Activated B cell treated with CpG ODN at 0.5 μM for 24 hours (primary cell): ENCODE data around the gene ATP6V0E1. TPM values are rescaled to one million over a fixed set of nuclear protein-coding genes. Genes with fewer than 3 reads are reported as not detected.
"Not testable (repeated sequence)": the region's sequence is repeated elsewhere in the genome, so short reads cannot be mapped to it uniquely, and the experiment has no call there.

Source experiments
- ATAC-seq: fragments of 200-7000 bp; cut with Tn5 transposase; one replicate; pipeline ENCODE4 v1.10.0; 2021; ENCODE audit warnings: low read depth, mild to moderate bottlenecking, moderate library complexity
- CTCF ChIA-PET: fragments of 350-600 bp; sonication (Branson Sonifier 250); formaldehyde crosslinking; loops from one replicate; lab custom pipeline; 2021; ENCODE audit warnings: antibody characterized with exemption; lab: Charles Lee
- POLR2A ChIA-PET: fragments of 350-600 bp; sonication (Branson Sonifier 250); formaldehyde crosslinking; loops from one replicate; lab custom pipeline; 2021; ENCODE audit warnings: antibody characterized with exemption; lab: Charles Lee
- DNase-seq: peaks from one replicate; pipeline ENCODE4 v3.0.0; 2022
- H3K27ac Mint-ChIP-seq: one replicate; pipeline ENCODE4 v1.8.0; 2020; ENCODE audit warnings: mixed read lengths
- H3K27me3 Mint-ChIP-seq: one replicate; pipeline ENCODE4 v1.8.0; 2021; ENCODE audit warnings: mixed read lengths
- H3K36me3 Mint-ChIP-seq: one replicate; pipeline ENCODE4 v1.8.0; 2021; ENCODE audit warnings: low read depth, mixed read lengths
- H3K4me1 Mint-ChIP-seq: one replicate; pipeline ENCODE4 v1.8.0; 2021; ENCODE audit warnings: mixed read lengths
- H3K4me3 Mint-ChIP-seq: one replicate; pipeline ENCODE4 v1.8.0; 2020; ENCODE audit warnings: mild to moderate bottlenecking, mixed read lengths
- H3K9me3 Mint-ChIP-seq: one replicate; pipeline ENCODE4 v1.8.0; 2020; ENCODE audit warnings: mixed read lengths
- CTCF ChIP-seq: fragments of 200-600 bp; IDR thresholded peaks from one replicate; pipeline ENCODE4 v1.8.0; 2022; ENCODE audit warnings: antibody characterized with exemption, mild to moderate bottlenecking
- intact Hi-C: fragments of 100-400 bp; cut with micrococcal nuclease; formaldehyde crosslinking; loops from one replicate; pipeline ENCODE4 v1.15.1; 2024
- total RNA-seq: library from RNA; stranded (reverse); gene quantifications from 2 replicates; pipeline ENCODE4 v1.2.3, GENCODE V29; 2022

The ATP6V0E1 gene
- total RNA-seq, 1 donor from 2014 or later, result 191 TPM

- H3K4me3 Mint-ChIP-seq, result no peak overlapping the region
These were observed 45.3 kb downstream of the ATP6V0E1 start for GRCh38 chr5:173028811-173029327.

GRCh38 chr5:173029499-173029921, 45.9 kb downstream of the ATP6V0E1 start:
- H3K36me3 Mint-ChIP-seq, result peaks cover 22% of the 10 kb centered on the region
- no peak overlapping the region for H3K27ac Mint-ChIP-seq
- ChIA-PET POLR2A (no interaction called here), CTCF (no interaction called here)
- no peaks in the 10 kb centered on the region for H3K9me3 Mint-ChIP-seq
- peaks cover 17% of the 10 kb centered on the region for H3K4me1 Mint-ChIP-seq
- no peak for TF ChIP-seq CTCF
- peak; percentile 54 for ATAC-seq
- DNase-seq, result no peak
- no peak overlapping the region for H3K4me3 Mint-ChIP-seq
- intact Hi-C loops, result no loop called here
- no peaks in the 10 kb centered on the region for H3K27me3 Mint-ChIP-seq

More at GRCh38 chr5:173028811-173029327, 45.3 kb downstream of the ATP6V0E1 start:
- ChIA-PET CTCF (no interaction called here), POLR2A (no interaction called here)
- ATAC-seq (no peak), DNase-seq (no peak)
- no peaks in the 10 kb centered on the region for H3K27me3 Mint-ChIP-seq
- no peaks in the 10 kb centered on the region for H3K9me3 Mint-ChIP-seq
- TF ChIP-seq CTCF, result no peak
- intact Hi-C loops, result no loop called here
- H3K4me1 Mint-ChIP-seq, result peaks cover 11% of the 10 kb centered on the region
- H3K27ac Mint-ChIP-seq, result no peak overlapping the region
- H3K36me3 Mint-ChIP-seq, result peaks cover 19% of the 10 kb centered on the region

- CTCF ChIA-PET, H3K27ac Mint-ChIP-seq, intact Hi-C loops, H3K9me3 Mint-ChIP-seq, H3K27me3 Mint-ChIP-seq, ATAC-seq, H3K4me3 Mint-ChIP-seq, DNase-seq: not testable (repeated sequence)
- POLR2A ChIA-PET, result interaction anchor here (0.6 to 0.7 kb wide), 2 partner anchors 11 to 120 kb away, joined by 4 to 5 read pairs; no protein-coding TSS in a partner anchor
- Mint-ChIP-seq H3K36me3 (peaks cover 24% of the 10 kb centered on the region), H3K4me1 (peaks cover 38% of the 10 kb centered on the region)
These were observed 48.5 kb downstream of the ATP6V0E1 start for GRCh38 chr5:173032096-173032495.

GRCh38 chr5:173032730-173033129, 49.2 kb downstream of the ATP6V0E1 start:
- peak overlapping the region; percentile 18 for H3K27ac Mint-ChIP-seq
- POLR2A ChIA-PET, result interaction anchor here (1.6 kb wide), 1 partner anchor 24 kb away, joined by 7 read pairs; no protein-coding TSS in a partner anchor
- H3K27me3 Mint-ChIP-seq, result no peaks in the 10 kb centered on the region
- H3K9me3 Mint-ChIP-seq, result no peaks in the 10 kb centered on the region
- no peak for DNase-seq
- H3K4me3 Mint-ChIP-seq, result no peak overlapping the region
- peaks cover 43% of the 10 kb centered on the region for H3K4me1 Mint-ChIP-seq
- CTCF ChIA-PET, result interaction anchor here (0.8 kb wide), 1 partner anchor 49 kb away, joined by 3 read pairs; no protein-coding TSS in a partner anchor
- intact Hi-C loops, result no loop called here
- no peak for ATAC-seq
- peaks cover 24% of the 10 kb centered on the region for H3K36me3 Mint-ChIP-seq
- TF ChIP-seq CTCF, result no peak

GRCh38 chr5:173033923-173034322, 50.4 kb downstream of the ATP6V0E1 start:
- H3K36me3 Mint-ChIP-seq, result peaks cover 24% of the 10 kb centered on the region
- CTCF ChIA-PET, result no interaction called here
- H3K9me3 Mint-ChIP-seq, result no peaks in the 10 kb centered on the region
- DNase-seq (no peak), ATAC-seq (no peak)
- TF ChIP-seq CTCF, result no peak
- H3K4me3 Mint-ChIP-seq, result no peak overlapping the region
- H3K4me1 Mint-ChIP-seq, result peaks cover 44% of the 10 kb centered on the region
- no peaks in the 10 kb centered on the region for H3K27me3 Mint-ChIP-seq
- H3K27ac Mint-ChIP-seq, result peak overlapping the region; percentile 91
- intact Hi-C loops, result no loop called here
- POLR2A ChIA-PET, result interaction anchor here (1.6 kb wide), 1 partner anchor 23 kb away, joined by 7 read pairs; no protein-coding TSS in a partner anchor
